HCT116 (cell line): Measurements from ENCODE around the gene PNMA6E.

Experiments used
- CEBPB ChIP-seq: IDR thresholded peaks from 2 replicates; pipeline ENCODE4 v1.6.1; 2012; ENCODE audit warnings: low read depth
- ELF1 ChIP-seq: IDR thresholded peaks from 2 replicates; pipeline ENCODE4 v1.6.1; 2012; ENCODE audit warnings: low read depth, borderline replicate concordance
- EZH2 ChIP-seq: fragments of 200-600 bp; sonication (generic); IDR thresholded peaks from 2 replicates; pipeline ENCODE4 v1.6.1; 2017; ENCODE audit warnings: antibody characterized with exemption, mixed run types
- POLR2A ChIP-seq: IDR thresholded peaks from 2 replicates; pipeline ENCODE4 v1.7.0; 2011; ENCODE audit warnings: borderline replicate concordance; ENCODE audit not compliant: insufficient read depth, insufficient read length; ENCODE audit errors: extremely low read depth
- POLR2AphosphoS5 ChIP-seq: IDR thresholded peaks from 2 replicates; pipeline ENCODE4 v1.6.1; 2011; ENCODE audit warnings: mild to moderate bottlenecking, low read depth, low read length, moderate library complexity
- RAD21 ChIP-seq: IDR thresholded peaks from 2 replicates; pipeline ENCODE4 v1.6.1; 2012; ENCODE audit warnings: low read depth, mild to moderate bottlenecking
- SP1 ChIP-seq: IDR thresholded peaks from 2 replicates; pipeline ENCODE4 v1.6.1; 2012; ENCODE audit warnings: low read depth
- ZNF274 ChIP-seq: fragments of 200-500 bp; sonication (Bioruptor generic); IDR thresholded peaks from 2 replicates; pipeline ENCODE4 v1.6.1; 2014; ENCODE audit warnings: mild to moderate bottlenecking, low read depth, low read length, inconsistent platforms
- TF ChIP-seq, protein P1 (sequence below), 3 experiments: fragments of 200-600 bp in 1 of 3; sonication (generic) in 1 of 3; IDR thresholded peaks in 2 of 3; conservative IDR thresholded peaks in 1 of 3; 2 replicates each; pipeline ENCODE4 v1.5.1; 2012 to 2017; ENCODE audit warnings: low read depth in 2 of 3, low read length in 2 of 3, antibody characterized with exemption in 1 of 3, borderline replicate concordance in 1 of 3, control low read depth in 1 of 3, mild to moderate bottlenecking in 1 of 3, mixed read lengths in 1 of 3, mixed run types in 1 of 3, moderate library complexity in 1 of 3; ENCODE audit not compliant: insufficient read depth in 1 of 3
- TF ChIP-seq, protein P2 (sequence below): IDR thresholded peaks from 2 replicates; pipeline ENCODE4 v1.6.1; 2012
- TF ChIP-seq, protein P3 (sequence below): IDR thresholded peaks from 2 replicates; pipeline ENCODE4 v1.6.1; 2012; ENCODE audit warnings: low read depth

DNA sequence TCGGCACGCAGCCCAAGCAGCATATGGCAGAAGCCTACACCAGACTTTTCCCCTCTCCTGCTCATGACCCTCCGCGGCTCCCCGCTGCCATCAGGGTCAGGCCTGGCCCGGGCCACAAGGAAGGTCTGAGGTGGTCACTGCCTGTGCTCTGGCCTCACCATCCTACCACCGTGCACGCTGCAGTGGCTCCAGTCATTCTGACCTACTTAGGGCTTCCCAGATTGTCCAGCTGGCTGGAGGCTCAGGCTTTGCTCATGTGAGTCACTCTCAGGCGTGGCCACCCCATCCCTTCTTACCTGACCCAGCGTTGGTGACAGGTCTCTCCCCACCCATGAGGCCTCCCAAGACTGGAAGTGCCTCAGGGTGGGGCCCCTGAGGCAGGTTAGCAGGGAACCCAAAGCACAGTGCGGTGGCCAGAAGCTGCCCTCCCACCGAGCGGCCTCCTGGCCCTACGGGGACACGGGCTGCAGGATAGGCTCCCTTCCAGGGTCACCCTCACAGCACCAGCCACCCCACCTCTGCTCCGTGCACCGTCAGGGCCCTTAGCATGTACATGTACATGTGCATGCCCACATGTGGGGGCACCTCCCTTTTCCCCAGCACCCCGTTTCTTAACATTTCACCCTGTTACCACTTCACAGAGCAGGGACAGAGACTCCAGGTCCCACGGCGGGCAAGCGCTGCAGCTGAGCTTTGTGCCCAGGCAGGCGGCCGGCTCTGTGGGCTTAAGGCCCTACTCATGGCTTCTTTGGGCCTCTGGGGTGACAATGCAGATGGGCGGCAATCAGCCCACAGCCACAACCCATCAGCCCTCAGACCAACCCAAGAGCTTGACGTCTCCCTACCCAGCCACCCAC lies 42.6 kb upstream of the PNMA6E start:
- TF ChIP-seq POLR2A (no peak), ELF1 (no peak), ZNF274 (no peak), POLR2AphosphoS5 (no peak), CEBPB (no peak), EZH2 (no peak), SP1 (no peak), RAD21 (no peak)
- TF ChIP-seq, protein P1, sequence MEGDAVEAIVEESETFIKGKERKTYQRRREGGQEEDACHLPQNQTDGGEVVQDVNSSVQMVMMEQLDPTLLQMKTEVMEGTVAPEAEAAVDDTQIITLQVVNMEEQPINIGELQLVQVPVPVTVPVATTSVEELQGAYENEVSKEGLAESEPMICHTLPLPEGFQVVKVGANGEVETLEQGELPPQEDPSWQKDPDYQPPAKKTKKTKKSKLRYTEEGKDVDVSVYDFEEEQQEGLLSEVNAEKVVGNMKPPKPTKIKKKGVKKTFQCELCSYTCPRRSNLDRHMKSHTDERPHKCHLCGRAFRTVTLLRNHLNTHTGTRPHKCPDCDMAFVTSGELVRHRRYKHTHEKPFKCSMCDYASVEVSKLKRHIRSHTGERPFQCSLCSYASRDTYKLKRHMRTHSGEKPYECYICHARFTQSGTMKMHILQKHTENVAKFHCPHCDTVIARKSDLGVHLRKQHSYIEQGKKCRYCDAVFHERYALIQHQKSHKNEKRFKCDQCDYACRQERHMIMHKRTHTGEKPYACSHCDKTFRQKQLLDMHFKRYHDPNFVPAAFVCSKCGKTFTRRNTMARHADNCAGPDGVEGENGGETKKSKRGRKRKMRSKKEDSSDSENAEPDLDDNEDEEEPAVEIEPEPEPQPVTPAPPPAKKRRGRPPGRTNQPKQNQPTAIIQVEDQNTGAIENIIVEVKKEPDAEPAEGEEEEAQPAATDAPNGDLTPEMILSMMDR (IDR thresholded peaks at IDR 0.05 in 2 of 3, conservative IDR thresholded peaks at IDR 0.05 in 1 of 3; ENCODE audit: borderline replicate concordance in 1 of 3, insufficient read depth in 1 of 3, low read depth in 2 of 3, low read length in 2 of 3): no peak
- TF ChIP-seq, protein P2, sequence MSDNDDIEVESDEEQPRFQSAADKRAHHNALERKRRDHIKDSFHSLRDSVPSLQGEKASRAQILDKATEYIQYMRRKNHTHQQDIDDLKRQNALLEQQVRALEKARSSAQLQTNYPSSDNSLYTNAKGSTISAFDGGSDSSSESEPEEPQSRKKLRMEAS: no peak
- TF ChIP-seq, protein P3, sequence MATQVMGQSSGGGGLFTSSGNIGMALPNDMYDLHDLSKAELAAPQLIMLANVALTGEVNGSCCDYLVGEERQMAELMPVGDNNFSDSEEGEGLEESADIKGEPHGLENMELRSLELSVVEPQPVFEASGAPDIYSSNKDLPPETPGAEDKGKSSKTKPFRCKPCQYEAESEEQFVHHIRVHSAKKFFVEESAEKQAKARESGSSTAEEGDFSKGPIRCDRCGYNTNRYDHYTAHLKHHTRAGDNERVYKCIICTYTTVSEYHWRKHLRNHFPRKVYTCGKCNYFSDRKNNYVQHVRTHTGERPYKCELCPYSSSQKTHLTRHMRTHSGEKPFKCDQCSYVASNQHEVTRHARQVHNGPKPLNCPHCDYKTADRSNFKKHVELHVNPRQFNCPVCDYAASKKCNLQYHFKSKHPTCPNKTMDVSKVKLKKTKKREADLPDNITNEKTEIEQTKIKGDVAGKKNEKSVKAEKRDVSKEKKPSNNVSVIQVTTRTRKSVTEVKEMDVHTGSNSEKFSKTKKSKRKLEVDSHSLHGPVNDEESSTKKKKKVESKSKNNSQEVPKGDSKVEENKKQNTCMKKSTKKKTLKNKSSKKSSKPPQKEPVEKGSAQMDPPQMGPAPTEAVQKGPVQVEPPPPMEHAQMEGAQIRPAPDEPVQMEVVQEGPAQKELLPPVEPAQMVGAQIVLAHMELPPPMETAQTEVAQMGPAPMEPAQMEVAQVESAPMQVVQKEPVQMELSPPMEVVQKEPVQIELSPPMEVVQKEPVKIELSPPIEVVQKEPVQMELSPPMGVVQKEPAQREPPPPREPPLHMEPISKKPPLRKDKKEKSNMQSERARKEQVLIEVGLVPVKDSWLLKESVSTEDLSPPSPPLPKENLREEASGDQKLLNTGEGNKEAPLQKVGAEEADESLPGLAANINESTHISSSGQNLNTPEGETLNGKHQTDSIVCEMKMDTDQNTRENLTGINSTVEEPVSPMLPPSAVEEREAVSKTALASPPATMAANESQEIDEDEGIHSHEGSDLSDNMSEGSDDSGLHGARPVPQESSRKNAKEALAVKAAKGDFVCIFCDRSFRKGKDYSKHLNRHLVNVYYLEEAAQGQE: no peak
